Prostate gland (tissue), 2 donors: ENCODE measurements around the gene CST11. TPM values are rescaled to one million over a fixed set of nuclear protein-coding genes. Genes with fewer than 3 reads are reported as not detected.

Source experiments
- DNase-seq: peaks from one replicate; pipeline ENCODE4 v3.0.0-alpha.2; 2019; ENCODE audit warnings: low spot score
- H3K27ac ChIP-seq, 2 donors: fragments of 200-600 bp; sonication (generic); 2 replicates each; pipeline ENCODE4 v1.5.1; 2017 to 2019
- H3K27me3 ChIP-seq: fragments of 200-600 bp; sonication (generic); replicated peaks from 2 replicates; pipeline ENCODE4 v1.5.1; 2019; ENCODE audit not compliant: insufficient read depth
- H3K36me3 ChIP-seq, 2 donors: fragments of 200-600 bp; sonication (generic); 1 replicate in 1 of 2; 2 replicates in 1 of 2; pipeline versions ENCODE4 v1.5.1 to v1.8.1; 2017 to 2019
- H3K4me1 ChIP-seq: fragments of 200-600 bp; sonication (generic); replicated peaks from 2 replicates; pipeline ENCODE4 v1.5.1; 2019
- H3K4me3 ChIP-seq, 2 donors: fragments of 200-600 bp; sonication (generic); 2 replicates each; pipeline ENCODE4 v1.5.1; 2017 to 2019
- H3K9me3 ChIP-seq: fragments of 200-600 bp; sonication (generic); 2 replicates; pipeline ENCODE4 v1.5.1; 2017
- CTCF ChIP-seq, 4 experiments: fragments of 200-600 bp in 2 of 4; fragments of 450-650 bp in 2 of 4; sonication (generic) in 2 of 4; IDR thresholded peaks; 1 replicate in 3 of 4; 2 replicates in 1 of 4; pipeline ENCODE4 v1.5.1; 2016 to 2019; ENCODE audit warnings: antibody characterized with exemption in 4 of 4, mild to moderate bottlenecking in 2 of 4, moderate library complexity in 2 of 4
- POLR2A ChIP-seq: fragments of 450-650 bp; IDR thresholded peaks from one replicate; pipeline ENCODE4 v1.6.1; 2016; ENCODE audit warnings: antibody characterized with exemption, mild to moderate bottlenecking
- POLR2AphosphoS5 ChIP-seq: sonication (generic); formaldehyde crosslinking; IDR thresholded peaks from one replicate; pipeline ENCODE4 v1.6.1; 2017; ENCODE audit warnings: antibody characterized with exemption
- WGBS: methylation state at CpG from one replicate; pipeline ENCODE4 v1.1.5; 2018; 5-methylcytosine and 5-hydroxymethylcytosine counted together
- intact Hi-C: fragments of 100-400 bp; cut with DNase I; formaldehyde crosslinking; loops from one replicate; pipeline ENCODE4 v1.14.2; 2022
- total RNA-seq, 2 donors: library from RNA; depleted of rRNA; stranded (reverse); fragments of >200 nt; gene quantifications; one replicate each; pipeline ENCODE4 v1.1.0, GENCODE V29; 2016

Gene CST11
- total RNA-seq, 2 donors from 2014 or later, result not detected

GRCh38 chr20:23449421-23449820 is 3.3 kb downstream of the CST11 start:
- H3K4me3 ChIP-seq, result no peak overlapping the region
- TF ChIP-seq POLR2AphosphoS5 (no peak), CTCF (IDR thresholded peaks at IDR 0.05) (no peak), POLR2A (no peak)
- no peaks in the 10 kb centered on the region for H3K9me3 ChIP-seq
- no peaks in the 10 kb centered on the region for H3K4me1 ChIP-seq
- no peaks in the 10 kb centered on the region for H3K36me3 ChIP-seq
- 70% methylated on average over 3 of the region's 3 CpGs for whole genome bisulfite sequencing
- no peak for DNase-seq
- no peak overlapping the region for H3K27ac ChIP-seq
- intact Hi-C loops, result no loop called here
- no peaks in the 10 kb centered on the region for H3K27me3 ChIP-seq

GRCh38 chr20:23448167-23448566 is 4.5 kb downstream of the CST11 start:
- Histone ChIP-seq H3K4me1 (no peaks in the 10 kb centered on the region), H3K27me3 (no peaks in the 10 kb centered on the region), H3K36me3 (no peaks in the 10 kb centered on the region), H3K9me3 (no peaks in the 10 kb centered on the region), H3K4me3 (no peak overlapping the region), H3K27ac (no peak overlapping the region)
- intact Hi-C loops, result no loop called here
- TF ChIP-seq POLR2AphosphoS5, result no peak
- TF ChIP-seq POLR2A, result no peak
- no peak for DNase-seq
- 82% methylated on average over 5 of the region's 5 CpGs for WGBS

GRCh38 chr20:23446505-23446904 is 6.2 kb downstream of the CST11 start:
- DNase-seq, result no peak
- no peak overlapping the region for H3K27ac ChIP-seq
- no peaks in the 10 kb centered on the region for H3K27me3 ChIP-seq
- no peaks in the 10 kb centered on the region for H3K4me1 ChIP-seq
- H3K36me3 ChIP-seq, result no peaks in the 10 kb centered on the region
- intact Hi-C loops, result no loop called here
- TF ChIP-seq CTCF (IDR thresholded peaks at IDR 0.05), result peak in 2 of 4 experiments; percentile 26
- no peak for TF ChIP-seq POLR2AphosphoS5
- no peak for TF ChIP-seq POLR2A
- H3K9me3 ChIP-seq, result no peaks in the 10 kb centered on the region
- no peak overlapping the region for H3K4me3 ChIP-seq
- 80% methylated on average over 8 of the region's 8 CpGs for WGBS

GRCh38 chr20:23445596-23446217 is 7.0 kb downstream of the CST11 start:
- no peaks in the 10 kb centered on the region for H3K9me3 ChIP-seq
- no peak overlapping the region for H3K4me3 ChIP-seq
- WGBS, result 88% methylated on average over 7 of the region's 7 CpGs
- TF ChIP-seq POLR2AphosphoS5, result no peak
- no peak for TF ChIP-seq CTCF (IDR thresholded peaks at IDR 0.05)
- no peak for TF ChIP-seq POLR2A
- no peaks in the 10 kb centered on the region for H3K27me3 ChIP-seq
- intact Hi-C loops, result no loop called here
- no peak for DNase-seq
- H3K27ac ChIP-seq, result no peak overlapping the region
- H3K36me3 ChIP-seq, result no peaks in the 10 kb centered on the region
- H3K4me1 ChIP-seq, result no peaks in the 10 kb centered on the region

- Histone ChIP-seq H3K36me3 (no peaks in the 10 kb centered on the region), H3K9me3 (no peaks in the 10 kb centered on the region), H3K4me3 (no peak overlapping the region), H3K27ac (no peak overlapping the region), H3K4me1 (no peaks in the 10 kb centered on the region), H3K27me3 (no peaks in the 10 kb centered on the region)
- DNase-seq, result no peak
- TF ChIP-seq CTCF (IDR thresholded peaks at IDR 0.05) (no peak), POLR2AphosphoS5 (no peak), POLR2A (no peak)
- 90% methylated on average over 4 of the region's 4 CpGs for WGBS
- intact Hi-C loops, result loop anchor here (5.0 kb wide), 1 partner anchor 162 kb away; the partner anchor contains the start of gene CST9
These were observed 7.8 kb downstream of the CST11 start for GRCh38 chr20:23444859-23445258.
